HG03064 (cell line): ENCODE data around the gene SLC36A1.

ENCODE experiments used
- ATAC-seq: cut with Tn5 transposase; IDR thresholded peaks from one replicate; pipeline ENCODE4 v1.9.1; 2021; ENCODE audit warnings: low read depth; ENCODE audit not compliant: unreplicated experiment

Gene SLC36A1

GRCh38 chr5:151523335-151523734 is 75.9 kb downstream of the SLC36A1 start:
- peak; percentile 94 for ATAC-seq

- ATAC-seq = no peak
These were observed 80.8 kb downstream of the SLC36A1 start for GRCh38 chr5:151528153-151528552.

- no peak for ATAC-seq
These were observed 81.6 kb downstream of the SLC36A1 start for GRCh38 chr5:151528996-151529395.

DNA sequence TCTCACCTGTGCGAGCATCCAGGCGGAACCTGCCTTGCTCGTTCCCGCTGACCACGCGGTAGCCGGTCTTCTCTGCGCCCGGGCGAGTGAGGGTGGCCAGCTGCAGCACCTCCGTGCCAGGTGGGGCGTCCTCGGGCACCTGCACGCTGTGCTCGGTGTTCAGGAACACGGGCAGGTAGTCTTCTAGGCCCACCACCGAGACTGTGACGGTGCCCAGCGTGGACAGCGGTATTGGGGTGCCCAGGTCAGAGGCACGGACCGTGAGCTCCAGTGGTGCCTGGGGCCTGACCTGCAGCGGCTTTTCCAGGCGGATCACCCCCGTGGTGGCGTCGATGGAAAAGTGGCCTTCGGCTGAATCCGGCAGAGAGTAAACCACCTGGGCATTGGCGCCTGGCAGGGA is 84.2 kb downstream of the SLC36A1 start:
- ATAC-seq = no peak

- ATAC-seq = no peak
These were observed 85.0 kb downstream of the SLC36A1 start for GRCh38 chr5:151532416-151532815.

DNA sequence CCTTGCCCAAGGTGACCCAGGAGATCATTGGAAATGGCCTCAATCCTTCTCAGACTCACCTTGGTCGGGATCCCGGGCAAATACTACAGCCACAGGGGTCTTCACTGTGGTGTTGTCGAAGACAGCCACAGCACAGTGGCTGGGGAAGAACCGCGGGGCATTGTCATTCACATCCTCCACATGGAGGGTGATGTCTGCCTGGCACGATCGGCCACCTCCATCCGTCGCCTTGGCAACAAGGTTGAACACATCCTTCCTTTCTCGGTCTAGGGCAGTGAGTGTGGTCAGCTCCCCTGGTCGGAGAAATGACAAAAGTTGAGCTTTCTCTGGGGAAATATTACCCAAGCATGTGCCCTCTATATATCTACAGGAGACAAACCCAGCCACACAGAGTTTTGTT is 86.9 kb downstream of the SLC36A1 start:
- no peak for ATAC-seq

DNA sequence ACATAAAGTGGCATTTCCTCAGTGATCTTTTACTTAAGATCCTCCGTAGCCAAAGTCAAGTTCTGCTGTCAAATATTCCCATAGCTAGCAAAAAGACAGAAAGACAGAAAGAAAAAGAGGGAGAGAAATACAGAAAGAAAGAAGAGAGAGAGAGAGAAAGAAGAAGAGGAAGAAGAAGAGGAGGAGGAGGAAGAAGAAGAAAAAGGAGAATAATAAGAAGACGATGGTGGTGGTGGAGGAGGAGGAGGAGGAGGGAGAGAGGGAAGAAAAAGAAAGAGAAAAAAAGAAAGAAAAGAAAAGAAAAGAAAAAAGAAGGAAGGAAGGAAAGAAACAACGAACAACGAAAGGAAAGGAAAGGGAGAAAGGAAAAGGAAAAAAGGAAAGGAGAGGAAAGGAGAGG is 89.6 kb downstream of the SLC36A1 start:
- no peak for ATAC-seq

- no peak for ATAC-seq
These were observed 94.2 kb downstream of the SLC36A1 start for GRCh38 chr5:151541571-151541970.
